Spleen (tissue), 7 donors: ENCODE data around the gene NMT2.

Experiments
- CTCF ChIP-seq, 11 experiments: fragments of 200-600 bp in 7 of 11; fragments of 450-650 bp in 4 of 11; sonication (generic) in 4 of 11; IDR thresholded peaks in 8 of 11; conservative IDR thresholded peaks in 3 of 11; 1 replicate in 7 of 11; 2 replicates in 4 of 11; pipeline versions ENCODE4 v1.4.0 to v1.8.0; 2016 to 2021; ENCODE audit warnings: antibody characterized with exemption in 11 of 11, inconsistent platforms in 4 of 11, mild to moderate bottlenecking in 1 of 11
- POLR2A ChIP-seq, 3 donors: fragments of 450-650 bp; IDR thresholded peaks; one replicate each; pipeline ENCODE4 v1.5.1; 2017; ENCODE audit warnings: antibody characterized with exemption in 3 of 3, mild to moderate bottlenecking in 1 of 3
- donor health status: DM: no; HTN: no; CAD: no; lungs with moderate emphysema.
- donor health status: DM: no; HTN: no; CAD: no.
- donor health status: DM: no; HTN: no; CAD: no.

DNA sequence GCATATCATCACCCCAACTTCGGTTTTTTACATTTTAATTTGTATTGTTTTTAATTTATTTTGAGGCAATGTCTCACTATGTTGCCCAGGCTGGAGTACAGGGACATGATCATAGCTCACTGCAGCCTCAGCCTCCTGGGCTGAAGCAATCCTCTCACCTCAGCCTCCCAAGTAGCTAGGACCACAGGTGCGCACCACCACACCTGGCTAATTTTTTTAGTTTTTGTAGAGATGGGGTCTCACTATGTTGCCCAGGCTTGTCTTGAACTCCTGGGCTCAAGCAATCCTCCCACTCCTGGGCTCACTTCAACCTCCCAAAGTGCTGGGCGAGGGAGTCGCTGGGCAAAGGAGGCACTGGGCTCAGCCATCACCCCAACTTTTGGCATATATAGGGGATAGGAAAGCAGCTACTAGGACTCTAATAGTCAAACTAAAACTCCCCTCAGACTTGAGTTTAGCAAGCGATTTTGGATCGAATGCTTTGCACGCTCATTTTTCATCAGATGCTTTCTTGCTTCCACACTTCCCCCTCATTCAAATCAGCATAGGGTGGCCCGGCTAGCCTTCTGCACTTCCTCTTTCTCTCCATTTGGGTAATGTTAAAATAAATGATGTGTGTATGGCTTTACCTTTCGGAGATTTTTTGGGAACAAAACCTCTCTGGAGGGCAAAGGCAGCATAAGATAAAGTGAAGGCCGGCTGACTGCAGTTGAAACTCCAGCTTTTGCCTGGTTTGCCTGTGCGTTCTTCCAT, 20.8 kb upstream of the NMT2 start:
- TF ChIP-seq CTCF (IDR thresholded peaks at IDR 0.05 in 8 of 11, conservative IDR thresholded peaks at IDR 0.05 in 3 of 11), result no peak
- TF ChIP-seq POLR2A (IDR thresholded peaks at IDR 0.05), result no peak
